AG04450 (cell line): ENCODE data around the gene CEP135. TPM values are rescaled to one million over a fixed set of nuclear protein-coding genes. Genes with fewer than 3 reads are reported as not detected.

ENCODE experiments used
- CTCF ChIA-PET: fragments of 300-600, 350-600 bp; formaldehyde crosslinking; extraction: SDS; loops from one replicate; lab custom pipeline; 2022; ENCODE audit warnings: antibody characterized with exemption, inconsistent platforms; lab: Charles Lee
- POLR2A ChIA-PET: fragments of 350-600 bp; formaldehyde crosslinking; extraction: SDS; loops from one replicate; lab custom pipeline; 2021; ENCODE audit warnings: antibody characterized with exemption, inconsistent platforms; lab: Yijun Ruan, JAX
- DNase-seq: peaks from one replicate; pipeline ENCODE4 v3.0.0-alpha.2; 2011; ENCODE audit warnings: low read depth, low spot score
- H3K27ac ChIP-seq: one replicate; pipeline ENCODE4 v1.5.1; 2012; ENCODE audit warnings: low read depth, low read length, control low read depth
- H3K27me3 ChIP-seq: one replicate; pipeline ENCODE4 v1.6.0; 2012; ENCODE audit warnings: low read length; ENCODE audit not compliant: control insufficient read depth, insufficient read depth
- H3K4me3 ChIP-seq: 2 replicates; pipeline ENCODE4 v1.5.1; 2011; ENCODE audit warnings: mild to moderate bottlenecking, low read depth, low read length, control low read depth
- H3K9me3 ChIP-seq: 2 replicates; pipeline ENCODE4 v1.5.1; 2012; ENCODE audit warnings: low read length; ENCODE audit not compliant: control insufficient read depth, insufficient read depth
- CTCF ChIP-seq: IDR thresholded peaks from 2 replicates; pipeline ENCODE4 v1.5.1; 2011; ENCODE audit warnings: low read depth, low read length, control low read depth, inconsistent platforms
- polyA plus RNA-seq: library from polyadenylated mRNA; depleted of rRNA; stranded (reverse); fragments of >200 nt; gene quantifications from 2 replicates; pipeline ENCODE4 v1.2.3, GENCODE V29; 2011

CEP135 gene
- polyA plus RNA-seq, 1 experiment = 6.4 TPM

- TF ChIP-seq CTCF = no peak
- no peaks in the 10 kb centered on the region for H3K27me3 ChIP-seq
- ChIA-PET CTCF (interaction anchor here (0.9 to 1.4 kb wide), 2 partner anchors 9 to 11 kb away, joined by 4 to 7 read pairs; partner anchors contain the start of gene CEP135), POLR2A (no interaction called here)
- no peak overlapping the region for H3K27ac ChIP-seq
- DNase-seq = no peak
- H3K4me3 ChIP-seq = no peak overlapping the region
- H3K9me3 ChIP-seq = peaks cover 4% of the 10 kb centered on the region; the same call in 1 of the 2 replicates
Observed at GRCh38 chr4:55938481-55938880, 10.3 kb upstream of the CEP135 start.

- ChIA-PET CTCF (no interaction called here), POLR2A (no interaction called here)
- Histone ChIP-seq H3K4me3 (no peak overlapping the region), H3K27me3 (no peaks in the 10 kb centered on the region), H3K27ac (no peak overlapping the region), H3K9me3 (peaks cover 4% of the 10 kb centered on the region; the same call in 1 of the 2 replicates)
- DNase-seq = no peak
- no peak for TF ChIP-seq CTCF
Observed at GRCh38 chr4:55939421-55939820, 9.3 kb upstream of the CEP135 start.

- Histone ChIP-seq H3K4me3 (no peak overlapping the region), H3K9me3 (peaks cover 3% of the 10 kb centered on the region; the same call in 1 of the 2 replicates), H3K27ac (no peak overlapping the region), H3K27me3 (no peaks in the 10 kb centered on the region)
- CTCF ChIA-PET = no interaction called here
- TF ChIP-seq CTCF = no peak
- DNase-seq = no peak
- POLR2A ChIA-PET = no interaction called here
Observed at GRCh38 chr4:55941881-55942396, 6.8 kb upstream of the CEP135 start.

- Histone ChIP-seq H3K27me3 (no peaks in the 10 kb centered on the region), H3K4me3 (peak overlapping the region; percentile 49), H3K9me3 (no peaks in the 10 kb centered on the region), H3K27ac (peak overlapping the region; percentile 99)
- TF ChIP-seq CTCF = no peak
- DNase-seq = no peak
- POLR2A ChIA-PET = interaction anchor here (0.7 to 1.9 kb wide), 4 partner anchors 14 to 489 kb away, joined by 5 to 6 read pairs (median 6); partner anchors contain the start of genes CLOCK and PAICS
- CTCF ChIA-PET = interaction anchor here (1.0 to 2.7 kb wide), 12 partner anchors 9 to 352 kb away, joined by 4 to 53 read pairs (median 10); no protein-coding TSS in a partner anchor
Observed at GRCh38 chr4:55947254-55947882, 1.4 kb upstream of the CEP135 start.
